PC-9 (cell line): ENCODE results near the gene WDR20. TPM values are rescaled to one million over a fixed set of nuclear protein-coding genes. Genes with fewer than 3 reads are reported as not detected.
A peak's percentile ranks its signal among the peaks of the same experiment; 100 is the strongest.

ENCODE experiments used
- BruUV-seq: library from RNA; stranded (reverse); fragments of 400-500 nt; replicated peaks from 2 replicates; lab custom pipeline; 2021; lab: Mats Ljungman, UMichigan
- CTCF ChIA-PET: fragments of 300-600 bp; sonication (Branson Sonifier 250); formaldehyde crosslinking; loops from one replicate; lab custom pipeline; 2022; ENCODE audit warnings: antibody characterized with exemption; lab: Charles Lee
- POLR2A ChIA-PET: fragments of 300-600 bp; sonication (Branson Sonifier 250); formaldehyde crosslinking; loops from one replicate; lab custom pipeline; 2022; ENCODE audit warnings: antibody characterized with exemption; ENCODE audit not compliant: unreplicated experiment; lab: Charles Lee
- DNase-seq, 2 experiments: peaks; one replicate each; pipeline versions ENCODE4 v3.0.0 to v3.0.0-alpha.2; 2015 to 2022; ENCODE audit warnings: mixed read lengths in 1 of 2
- H2AFZ ChIP-seq: fragments of 200-600 bp; sonication (generic); 2 replicates; pipeline ENCODE4 v1.8.1; 2017; ENCODE audit warnings: antibody characterized with exemption
- H3F3A ChIP-seq: fragments of 200-600 bp; sonication (generic); 2 replicates; pipeline ENCODE4 v1.8.1; 2017; ENCODE audit warnings: antibody characterized with exemption, mild to moderate bottlenecking, low read depth; ENCODE audit not compliant: insufficient read depth
- H3K27ac ChIP-seq: fragments of 200-600 bp; sonication (generic); 2 replicates; pipeline ENCODE4 v1.6.1; 2016; ENCODE audit warnings: mixed run types
- H3K27me3 ChIP-seq: fragments of 200-600 bp; sonication (generic); 2 replicates; pipeline ENCODE4 v1.6.1; 2016; ENCODE audit warnings: low read depth, mixed run types; ENCODE audit not compliant: insufficient read depth
- H3K36me3 ChIP-seq: fragments of 200-600 bp; sonication (generic); 2 replicates; pipeline ENCODE4 v1.6.1; 2016; ENCODE audit warnings: low read depth, mixed run types
- H3K4me1 ChIP-seq: fragments of 200-600 bp; sonication (generic); replicated peaks from 2 replicates; pipeline ENCODE4 v1.6.1; 2016; ENCODE audit warnings: mixed run types; ENCODE audit not compliant: insufficient read depth
- H3K4me2 ChIP-seq: fragments of 200-600 bp; sonication (generic); 2 replicates; pipeline ENCODE4 v1.6.1; 2017; ENCODE audit warnings: mixed run types
- H3K4me3 ChIP-seq: fragments of 200-600 bp; sonication (generic); 2 replicates; pipeline ENCODE4 v1.6.1; 2016; ENCODE audit warnings: mixed run types
- H3K79me2 ChIP-seq: fragments of 200-600 bp; sonication (generic); 2 replicates; pipeline ENCODE4 v1.6.1; 2017; ENCODE audit warnings: low read depth, mixed run types
- H3K9me2 ChIP-seq: fragments of 200-600 bp; sonication (generic); 2 replicates; pipeline ENCODE4 v1.8.1; 2017; ENCODE audit warnings: mild to moderate bottlenecking; ENCODE audit not compliant: insufficient read depth
- H3K9me3 ChIP-seq: fragments of 200-600 bp; sonication (generic); 2 replicates; pipeline ENCODE4 v1.8.1; 2016; ENCODE audit warnings: low read depth; ENCODE audit not compliant: insufficient read depth
- H4K20me1 ChIP-seq: fragments of 200-600 bp; sonication (generic); 2 replicates; pipeline ENCODE4 v1.8.1; 2017; ENCODE audit not compliant: insufficient read depth
- CTCF ChIP-seq: fragments of 200-600 bp; sonication (generic); conservative IDR thresholded peaks from 2 replicates; pipeline ENCODE4 v1.6.1; 2017; ENCODE audit warnings: mixed run types, antibody characterized with exemption, mild to moderate bottlenecking, moderate library complexity
- EZH2 ChIP-seq: fragments of 200-600 bp; sonication (generic); IDR thresholded peaks from 2 replicates; pipeline ENCODE4 v1.8.0; 2017; ENCODE audit warnings: antibody characterized with exemption, low read depth
- intact Hi-C: fragments of 100-400 bp; cut with micrococcal nuclease; formaldehyde crosslinking; loops from one replicate; pipeline ENCODE4 v1.10.0; 2022; ENCODE audit not compliant: unreplicated experiment
- total RNA-seq: library from RNA; stranded (reverse); gene quantifications from 2 replicates; pipeline ENCODE4 v1.2.3, GENCODE V29; 2021

WDR20 gene
- total RNA-seq, 1 experiment from 2014 or later = 93.5 TPM

GRCh38 chr14:102181187-102181586, 41.5 kb downstream of the WDR20 start:
- POLR2A ChIA-PET = no interaction called here
- DNase-seq = no peak
- CTCF ChIA-PET = interaction anchor here (0.6 kb wide), 1 partner anchor 1177 kb away, joined by 4 read pairs; no protein-coding TSS in a partner anchor
- Histone ChIP-seq H2AFZ (no peak overlapping the region), H3K79me2 (peaks cover 93% of the 10 kb centered on the region), H3K9me3 (no peaks in the 10 kb centered on the region), H4K20me1 (peaks cover 8% of the 10 kb centered on the region), H3K4me3 (no peak overlapping the region), H3K27ac (0 out of 2 replicates have a peak overlapping the region, but pooled peaks have one; percentile 1), H3K9me2 (no peaks in the 10 kb centered on the region), H3K4me1 (peaks cover 27% of the 10 kb centered on the region), H3K4me2 (no peak overlapping the region), H3F3A (peaks cover 35% of the 10 kb centered on the region), H3K27me3 (no peaks in the 10 kb centered on the region), H3K36me3 (peaks cover 6% of the 10 kb centered on the region; the same call in 1 of the 2 replicates)
- no peak for TF ChIP-seq CTCF
- intact Hi-C loops = no loop called here
- BruUV-seq = no TSS peak

- peak overlapping the region; percentile 15 for H3K27ac ChIP-seq
- no peaks in the 10 kb centered on the region for H3K9me2 ChIP-seq
- TF ChIP-seq CTCF (no peak), EZH2 (no peak)
- POLR2A ChIA-PET = interaction anchor here (0.6 kb wide), 1 partner anchor 29 kb away, joined by 4 read pairs; no protein-coding TSS in a partner anchor
- no peaks in the 10 kb centered on the region for H3K27me3 ChIP-seq
- CTCF ChIA-PET = interaction anchor here (0.5 to 0.6 kb wide), 3 partner anchors 11 to 38 kb away, joined by 3 to 14 read pairs (median 4); no protein-coding TSS in a partner anchor
- intact Hi-C loops = no loop called here
- peaks cover 6% of the 10 kb centered on the region; the same call in 1 of the 2 replicates for H3K36me3 ChIP-seq
- H4K20me1 ChIP-seq = peaks cover 8% of the 10 kb centered on the region
- peaks cover 43% of the 10 kb centered on the region for H3F3A ChIP-seq
- peak in 1 of 2 experiments; percentile 54 for DNase-seq
- H3K9me3 ChIP-seq = no peaks in the 10 kb centered on the region
- no peak overlapping the region for H3K4me2 ChIP-seq
- peaks cover 92% of the 10 kb centered on the region for H3K79me2 ChIP-seq
- no peak overlapping the region for H2AFZ ChIP-seq
- H3K4me3 ChIP-seq = no peak overlapping the region
- H3K4me1 ChIP-seq = peaks cover 38% of the 10 kb centered on the region
- BruUV-seq = no TSS peak
These were observed 42.5 kb downstream of the WDR20 start for GRCh38 chr14:102182190-102182589.

GRCh38 chr14:102182936-102183619, 43.4 kb downstream of the WDR20 start:
- no TSS peak for BruUV-seq
- no peak overlapping the region for H3K27ac ChIP-seq
- POLR2A ChIA-PET = interaction anchor here (0.6 kb wide), 1 partner anchor 119 kb away, joined by 5 read pairs; no protein-coding TSS in a partner anchor
- CTCF ChIA-PET = interaction anchor here (0.6 kb wide), 2 partner anchors 39 to 56 kb away, joined by 4 to 10 read pairs; no protein-coding TSS in a partner anchor
- H2AFZ ChIP-seq = no peak overlapping the region
- no peaks in the 10 kb centered on the region for H3K9me3 ChIP-seq
- intact Hi-C loops = no loop called here
- H3K4me3 ChIP-seq = no peak overlapping the region
- H3F3A ChIP-seq = peaks cover 46% of the 10 kb centered on the region
- H3K4me2 ChIP-seq = no peak overlapping the region
- H3K27me3 ChIP-seq = no peaks in the 10 kb centered on the region
- peaks cover 46% of the 10 kb centered on the region for H3K4me1 ChIP-seq
- peaks cover 6% of the 10 kb centered on the region; the same call in 1 of the 2 replicates for H3K36me3 ChIP-seq
- TF ChIP-seq CTCF = no peak
- TF ChIP-seq EZH2 = no peak
- H3K9me2 ChIP-seq = no peaks in the 10 kb centered on the region
- H3K79me2 ChIP-seq = peaks cover 94% of the 10 kb centered on the region
- no peaks in the 10 kb centered on the region; the same call in 1 of the 2 replicates for H4K20me1 ChIP-seq
- no peak for DNase-seq
